ENCODE measurements around the gene TAOK2. TPM values are rescaled to one million over a fixed set of nuclear protein-coding genes. Genes with fewer than 3 reads are reported as not detected.

The TAOK2 gene
- total and polyA plus RNA-seq, 2 of the 13 experiments (the other 11 are each of a cell fraction or from before 2014, with no cell fraction given): 17.4 to 43.2 TPM

DNA sequence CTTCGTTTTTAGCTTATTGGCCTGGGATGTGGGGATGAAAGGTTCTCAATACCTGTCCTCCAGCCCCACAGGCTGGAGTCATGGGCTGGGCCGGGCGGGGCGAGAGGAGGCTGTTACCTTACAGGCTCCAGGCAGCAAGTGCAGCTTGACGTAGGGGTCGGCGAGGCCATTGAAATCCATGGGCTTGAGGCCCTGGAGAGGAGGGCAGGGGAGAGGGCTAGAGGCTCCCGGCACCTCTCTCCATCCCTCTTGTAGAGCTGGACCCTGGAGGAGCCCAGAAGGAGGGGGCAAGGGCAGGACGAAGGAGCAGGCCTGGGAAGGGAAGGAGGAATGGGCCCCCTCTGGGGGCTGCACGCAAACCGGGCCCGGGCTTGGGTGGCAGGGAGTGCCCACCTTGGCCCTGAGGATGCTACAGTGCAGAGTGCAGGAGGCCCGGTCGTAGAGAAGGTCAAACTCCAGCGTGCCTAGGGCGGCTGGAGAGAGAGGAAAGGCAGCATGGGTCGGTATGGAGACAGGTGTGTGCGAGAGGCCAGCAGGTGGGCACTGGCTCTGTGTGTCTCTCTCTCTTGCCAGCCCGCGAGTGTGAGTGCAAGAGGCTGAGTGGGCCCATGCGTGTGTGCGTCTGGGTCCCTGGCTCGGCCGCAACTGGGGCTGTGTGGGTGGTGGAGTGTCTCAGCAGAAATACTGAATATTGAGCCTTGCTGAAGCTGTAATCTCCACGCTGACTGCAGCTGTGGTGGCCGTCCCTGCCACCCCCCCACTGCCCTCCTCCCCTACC is 35.6 kb downstream of the TAOK2 start (continued):
- TF ChIP-seq, protein P1, sequence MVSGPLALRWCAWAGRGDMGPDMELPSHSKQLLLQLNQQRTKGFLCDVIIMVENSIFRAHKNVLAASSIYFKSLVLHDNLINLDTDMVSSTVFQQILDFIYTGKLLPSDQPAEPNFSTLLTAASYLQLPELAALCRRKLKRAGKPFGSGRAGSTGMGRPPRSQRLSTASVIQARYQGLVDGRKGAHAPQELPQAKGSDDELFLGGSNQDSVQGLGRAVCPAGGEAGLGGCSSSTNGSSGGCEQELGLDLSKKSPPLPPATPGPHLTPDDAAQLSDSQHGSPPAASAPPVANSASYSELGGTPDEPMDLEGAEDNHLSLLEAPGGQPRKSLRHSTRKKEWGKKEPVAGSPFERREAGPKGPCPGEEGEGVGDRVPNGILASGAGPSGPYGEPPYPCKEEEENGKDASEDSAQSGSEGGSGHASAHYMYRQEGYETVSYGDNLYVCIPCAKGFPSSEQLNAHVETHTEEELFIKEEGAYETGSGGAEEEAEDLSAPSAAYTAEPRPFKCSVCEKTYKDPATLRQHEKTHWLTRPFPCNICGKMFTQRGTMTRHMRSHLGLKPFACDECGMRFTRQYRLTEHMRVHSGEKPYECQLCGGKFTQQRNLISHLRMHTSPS (CRISPR knock-in tag; IDR thresholded peaks at IDR 0.05; ENCODE audit: low read depth): peak; percentile 62; the same call in 1 of the 2 replicates
- TF ChIP-seq, protein P2, sequence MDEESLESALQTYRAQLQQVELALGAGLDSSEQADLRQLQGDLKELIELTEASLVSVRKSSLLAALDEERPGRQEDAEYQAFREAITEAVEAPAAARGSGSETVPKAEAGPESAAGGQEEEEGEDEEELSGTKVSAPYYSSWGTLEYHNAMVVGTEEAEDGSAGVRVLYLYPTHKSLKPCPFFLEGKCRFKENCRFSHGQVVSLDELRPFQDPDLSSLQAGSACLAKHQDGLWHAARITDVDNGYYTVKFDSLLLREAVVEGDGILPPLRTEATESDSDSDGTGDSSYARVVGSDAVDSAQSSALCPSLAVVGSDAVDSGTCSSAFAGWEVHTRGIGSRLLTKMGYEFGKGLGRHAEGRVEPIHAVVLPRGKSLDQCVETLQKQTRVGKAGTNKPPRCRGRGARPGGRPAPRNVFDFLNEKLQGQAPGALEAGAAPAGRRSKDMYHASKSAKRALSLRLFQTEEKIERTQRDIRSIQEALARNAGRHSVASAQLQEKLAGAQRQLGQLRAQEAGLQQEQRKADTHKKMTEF (CRISPR knock-in tag; IDR thresholded peaks at IDR 0.05): no peak
- TF ChIP-seq ZNF766 (CRISPR knock-in tag; IDR thresholded peaks at IDR 0.05; ENCODE audit: borderline replicate concordance): no peak

DNA sequence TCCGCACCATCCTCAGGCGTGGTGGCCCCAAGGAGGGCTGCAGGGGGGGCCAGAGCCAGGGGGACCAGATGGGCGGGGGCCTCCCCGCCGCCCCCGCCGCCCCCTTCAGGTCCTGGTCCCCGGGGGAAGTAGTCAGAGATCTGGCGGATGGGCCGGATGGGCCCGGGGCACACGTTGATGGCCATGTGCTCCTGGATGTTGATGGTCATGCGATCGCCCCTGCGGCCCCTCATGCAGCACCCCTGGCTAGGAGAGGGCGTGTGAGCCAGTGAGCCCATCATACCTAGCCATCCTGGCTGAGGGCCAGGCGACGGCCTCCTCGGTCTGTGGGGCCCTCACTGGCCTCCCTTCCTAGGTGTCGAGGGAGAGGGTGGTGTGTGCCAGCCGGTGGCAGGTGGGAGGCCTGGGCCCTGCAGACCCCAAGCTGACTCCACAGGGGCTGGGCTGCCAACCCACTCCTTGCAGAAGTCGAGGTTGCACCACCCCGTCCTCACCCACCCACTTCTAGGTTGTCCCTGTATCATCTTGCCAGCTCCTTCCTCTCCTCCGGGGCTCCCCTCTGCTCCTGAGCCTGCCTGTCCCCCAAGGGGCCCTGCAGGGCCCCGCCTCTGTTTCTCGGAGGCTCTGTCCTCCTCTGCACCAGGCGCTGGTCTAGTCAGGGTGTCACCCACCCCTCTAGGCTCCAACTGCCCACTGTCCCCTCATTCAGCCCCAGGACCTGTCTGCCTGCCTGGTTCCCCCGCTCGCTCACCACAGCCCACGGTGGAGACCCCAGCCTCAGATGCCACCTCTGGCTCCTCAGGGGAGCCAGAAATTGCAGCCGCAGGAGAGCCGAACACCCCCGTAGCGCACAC is 36.5 kb downstream of the TAOK2 start:
- BruUV-seq (replicated peaks): no TSS peak
- ChIA-PET POLR2A (interaction anchor here (1.1 to 1.7 kb wide), 3 partner anchors 22 to 55 kb away, joined by 4 to 6 read pairs (median 5); partner anchors contain the start of genes ALDOA and TAOK2), CTCF (ENCODE audit: low intra/inter-chr PET ratio, low total read pairs) (no interaction called here)
- in situ Hi-C loops (cut with HindIII; ENCODE audit: extremely low pct_ligation_motif_present, low pct_unique_long_range_greater_than_20kb) (loop anchor here (10.0 kb wide), 1 partner anchor 145 kb away; the partner anchor contains the start of gene CDIPT), intact Hi-C loops (cut with micrococcal nuclease; ENCODE audit: unreplicated experiment) (no loop called here)
- H3K79me2 ChIP-seq (ENCODE audit: insufficient read depth, low read length): no peaks in the 10 kb centered on the region
- H3K27ac ChIP-seq (ENCODE audit: extremely low read length, insufficient read depth, low read length): no peak overlapping the region
- no peak overlapping the region for H3K9ac ChIP-seq (ENCODE audit: insufficient read depth, low read depth, low read length)
- H3K9me3 ChIP-seq (ENCODE audit: low read length): no peaks in the 10 kb centered on the region
- H3K36me3 ChIP-seq (replicated peaks in 1 of 2; ENCODE audit: control insufficient read depth in 1 of 2, insufficient read depth in 2 of 2, low read length in 2 of 2): no peaks in the 10 kb centered on the region
- peak overlapping the region; percentile 63 for H3K4me2 ChIP-seq (ENCODE audit: low read depth, low read length)
- no peak overlapping the region for H2AFZ ChIP-seq (ENCODE audit: low read length)
- peak overlapping the region; percentile 42 to 69 (median 48); a peak in 4 of 6 replicates for H3K4me3 ChIP-seq (replicated peaks in 1 of 3; ENCODE audit: insufficient read depth in 1 of 3, low read depth in 2 of 3, low read length in 3 of 3)
- no peaks in the 10 kb centered on the region for H4K20me1 ChIP-seq (ENCODE audit: insufficient read depth, low read length)
- WGBS (ENCODE audit: low lambda C conversion rate): 42% methylated on average over 23 of the region's 34 CpGs
- peak; percentile 5 for ATAC-seq
- H3K27me3 ChIP-seq (ENCODE audit: control insufficient read depth in 1 of 2, insufficient read depth in 2 of 2, low read length in 2 of 2): peaks cover 10 to 31% of the 10 kb centered on the region in 2 experiments; a peak in 4 of 5 replicates
- peaks cover 31% of the 10 kb centered on the region for H3K4me1 ChIP-seq (ENCODE audit: insufficient read depth, low read length)
- DNase-seq (ENCODE audit: low spot score): no peak
- no peak for FAIRE-seq
- no peak for TF ChIP-seq ZNF7 (CRISPR knock-in tag; IDR thresholded peaks at IDR 0.05)
- no peak for TF ChIP-seq ZNF550 (CRISPR knock-in tag; IDR thresholded peaks at IDR 0.05; ENCODE audit: borderline replicate concordance)
- TF ChIP-seq, protein P3, sequence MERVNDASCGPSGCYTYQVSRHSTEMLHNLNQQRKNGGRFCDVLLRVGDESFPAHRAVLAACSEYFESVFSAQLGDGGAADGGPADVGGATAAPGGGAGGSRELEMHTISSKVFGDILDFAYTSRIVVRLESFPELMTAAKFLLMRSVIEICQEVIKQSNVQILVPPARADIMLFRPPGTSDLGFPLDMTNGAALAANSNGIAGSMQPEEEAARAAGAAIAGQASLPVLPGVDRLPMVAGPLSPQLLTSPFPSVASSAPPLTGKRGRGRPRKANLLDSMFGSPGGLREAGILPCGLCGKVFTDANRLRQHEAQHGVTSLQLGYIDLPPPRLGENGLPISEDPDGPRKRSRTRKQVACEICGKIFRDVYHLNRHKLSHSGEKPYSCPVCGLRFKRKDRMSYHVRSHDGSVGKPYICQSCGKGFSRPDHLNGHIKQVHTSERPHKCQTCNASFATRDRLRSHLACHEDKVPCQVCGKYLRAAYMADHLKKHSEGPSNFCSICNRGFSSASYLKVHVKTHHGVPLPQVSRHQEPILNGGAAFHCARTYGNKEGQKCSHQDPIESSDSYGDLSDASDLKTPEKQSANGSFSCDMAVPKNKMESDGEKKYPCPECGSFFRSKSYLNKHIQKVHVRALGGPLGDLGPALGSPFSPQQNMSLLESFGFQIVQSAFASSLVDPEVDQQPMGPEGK (CRISPR knock-in tag; IDR thresholded peaks at IDR 0.05): 0 out of 2 replicates have a peak, but pooled peaks have one; percentile 7
- no peak for TF ChIP-seq RFX1 (IDR thresholded peaks at IDR 0.05)
- TF ChIP-seq FOXO1 (CRISPR knock-in tag; IDR thresholded peaks at IDR 0.05): no peak
- TF ChIP-seq XBP1 (CRISPR knock-in tag; IDR thresholded peaks at IDR 0.05): no peak
- no peak for TF ChIP-seq ZNF556 (CRISPR knock-in tag; IDR thresholded peaks at IDR 0.05; ENCODE audit: borderline replicate concordance)
- 0 out of 2 replicates have a peak, but pooled peaks have one; percentile 11 for TF ChIP-seq PCBP1 (IDR thresholded peaks at IDR 0.05; ENCODE audit: borderline replicate concordance, low read depth, low read length)
- no peak for TF ChIP-seq DNMT1 (CRISPR knock-in tag; IDR thresholded peaks at IDR 0.05)
- TF ChIP-seq CHD4 (IDR thresholded peaks at IDR 0.05; ENCODE audit: borderline replicate concordance, low read length): no peak
- TF ChIP-seq ATAD3A (CRISPR knock-in tag; IDR thresholded peaks at IDR 0.05): no peak
- TF ChIP-seq ZNF263 (CRISPR knock-in tag; IDR thresholded peaks at IDR 0.05): no peak
- TF ChIP-seq SP4 (CRISPR knock-in tag; IDR thresholded peaks at IDR 0.05): no peak
- TF ChIP-seq HDAC1 (CRISPR knock-in tag; IDR thresholded peaks at IDR 0.05): no peak

All from HepG2 (cell line).